ENCODE results near the gene POM121L2. TPM values are rescaled to one million over a fixed set of nuclear protein-coding genes. Genes with fewer than 3 reads are reported as not detected.

POM121L2 gene
- total and polyA plus RNA-seq, 9 of the 15 experiments (the other 6 are each of a cell fraction or from before 2014, with no cell fraction given) = 0.23 to 0.45 TPM; not detected in 7

DNA sequence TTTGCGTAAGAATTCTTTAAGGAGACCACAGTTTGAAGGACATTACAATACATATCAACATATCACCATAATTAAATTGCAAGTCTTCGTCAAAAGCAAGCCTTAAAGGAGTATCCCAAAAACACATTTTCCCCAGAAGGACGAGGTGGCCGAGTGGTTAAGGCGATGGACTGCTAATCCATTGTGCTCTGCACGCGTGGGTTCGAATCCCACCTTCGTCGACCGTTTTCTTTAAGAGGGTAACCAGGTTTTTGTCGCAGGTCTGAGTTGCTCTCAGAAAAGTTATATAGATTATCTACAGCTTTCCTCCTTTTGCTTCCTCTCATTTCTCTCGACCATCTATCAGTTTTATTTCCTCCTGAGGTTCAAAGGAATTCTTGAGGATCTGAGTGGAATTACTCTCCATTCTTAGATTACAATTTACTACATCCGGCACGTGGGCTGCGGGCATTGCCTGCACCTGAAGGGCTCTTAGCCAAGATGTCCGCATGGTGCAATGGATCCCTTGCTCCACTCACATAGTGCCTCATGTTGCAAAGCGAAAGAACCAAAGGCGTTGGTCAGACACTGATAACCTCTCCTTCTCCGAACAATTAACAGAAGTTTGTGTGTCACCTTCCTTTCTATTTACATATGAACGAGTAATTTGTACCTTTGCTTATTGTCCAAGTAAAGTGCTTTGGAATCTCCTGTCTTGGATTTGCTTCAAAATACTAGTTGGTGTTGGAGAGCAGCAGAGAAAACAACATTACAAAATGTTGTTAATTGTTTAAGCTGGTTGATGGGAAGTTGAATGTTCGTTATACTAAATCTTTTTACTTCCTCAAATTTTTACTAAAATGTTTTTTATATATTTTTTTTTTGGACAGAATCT is 14.0 kb downstream of the POM121L2 start (continued):
- peak; percentile 4; the same call in 1 of the 2 replicates for TF ChIP-seq ZNF239 (CRISPR knock-in tag; IDR thresholded peaks at IDR 0.05)
- TF ChIP-seq ATF1 (CRISPR knock-in tag; IDR thresholded peaks at IDR 0.05) = no peak
- TF ChIP-seq ATF1 (tag; IDR thresholded peaks at IDR 0.05) = peak; percentile 71
- 0 out of 2 replicates have a peak, but pooled peaks have one; percentile 17 for TF ChIP-seq ZNF175 (CRISPR knock-in tag; IDR thresholded peaks at IDR 0.05; ENCODE audit: low read depth)
- TF ChIP-seq SFPQ (IDR thresholded peaks at IDR 0.05; ENCODE audit: low read depth, low read length) = no peak
- no peak for TF ChIP-seq FOXJ3 (CRISPR knock-in tag; IDR thresholded peaks at IDR 0.05)
- no peak for TF ChIP-seq NCOA1 (IDR thresholded peaks at IDR 0.05; ENCODE audit: low read depth)
- no peak for TF ChIP-seq TEAD2 (tag; IDR thresholded peaks at IDR 0.05)
- TF ChIP-seq, protein P1, sequence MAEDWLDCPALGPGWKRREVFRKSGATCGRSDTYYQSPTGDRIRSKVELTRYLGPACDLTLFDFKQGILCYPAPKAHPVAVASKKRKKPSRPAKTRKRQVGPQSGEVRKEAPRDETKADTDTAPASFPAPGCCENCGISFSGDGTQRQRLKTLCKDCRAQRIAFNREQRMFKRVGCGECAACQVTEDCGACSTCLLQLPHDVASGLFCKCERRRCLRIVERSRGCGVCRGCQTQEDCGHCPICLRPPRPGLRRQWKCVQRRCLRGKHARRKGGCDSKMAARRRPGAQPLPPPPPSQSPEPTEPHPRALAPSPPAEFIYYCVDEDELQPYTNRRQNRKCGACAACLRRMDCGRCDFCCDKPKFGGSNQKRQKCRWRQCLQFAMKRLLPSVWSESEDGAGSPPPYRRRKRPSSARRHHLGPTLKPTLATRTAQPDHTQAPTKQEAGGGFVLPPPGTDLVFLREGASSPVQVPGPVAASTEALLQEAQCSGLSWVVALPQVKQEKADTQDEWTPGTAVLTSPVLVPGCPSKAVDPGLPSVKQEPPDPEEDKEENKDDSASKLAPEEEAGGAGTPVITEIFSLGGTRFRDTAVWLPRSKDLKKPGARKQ (CRISPR knock-in tag; IDR thresholded peaks at IDR 0.05) = no peak
- TF ChIP-seq CTCFL (IDR thresholded peaks at IDR 0.05; ENCODE audit: borderline replicate concordance, insufficient read depth, low read depth, low read length, poor library complexity, severe bottlenecking) = no peak
- no peak for TF ChIP-seq ZNF79 (CRISPR knock-in tag; IDR thresholded peaks at IDR 0.05; ENCODE audit: low read depth)
- no peak for TF ChIP-seq PHF20 (IDR thresholded peaks at IDR 0.05; ENCODE audit: partially characterized antibody)
- no peak for TF ChIP-seq PURB (CRISPR knock-in tag; IDR thresholded peaks at IDR 0.05; ENCODE audit: low read depth)
- TF ChIP-seq KHSRP (IDR thresholded peaks at IDR 0.05) = no peak
